Measurements from ENCODE around the gene ATP2B1.
A peak's percentile ranks its signal among the peaks of the same experiment; 100 is the strongest.
"Not testable (repeated sequence)": the region's sequence is repeated elsewhere in the genome, so short reads cannot be mapped to it uniquely, and the experiment has no call there.

Gene ATP2B1

DNA sequence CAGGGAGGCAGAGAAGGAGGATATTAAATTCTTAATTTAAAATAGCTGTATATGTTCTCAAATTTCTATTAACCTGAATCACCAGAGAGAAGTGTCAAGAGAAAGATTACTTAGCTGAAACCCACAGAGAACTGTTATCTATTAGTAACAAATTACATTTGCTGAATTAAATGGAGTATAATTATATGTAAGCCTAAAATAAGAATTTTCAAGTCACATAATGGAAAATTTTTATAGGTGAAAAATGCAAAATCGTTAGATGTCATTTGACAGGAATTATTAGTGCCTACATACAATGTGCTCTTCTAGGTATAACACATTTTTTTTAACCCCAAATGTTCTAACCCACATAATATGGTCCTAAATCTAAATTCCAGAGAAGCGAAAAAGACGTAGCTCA, 4.1 kb upstream of the ATP2B1 start:
- no peak for DNase-seq (ENCODE audit: low read depth)

DNA sequence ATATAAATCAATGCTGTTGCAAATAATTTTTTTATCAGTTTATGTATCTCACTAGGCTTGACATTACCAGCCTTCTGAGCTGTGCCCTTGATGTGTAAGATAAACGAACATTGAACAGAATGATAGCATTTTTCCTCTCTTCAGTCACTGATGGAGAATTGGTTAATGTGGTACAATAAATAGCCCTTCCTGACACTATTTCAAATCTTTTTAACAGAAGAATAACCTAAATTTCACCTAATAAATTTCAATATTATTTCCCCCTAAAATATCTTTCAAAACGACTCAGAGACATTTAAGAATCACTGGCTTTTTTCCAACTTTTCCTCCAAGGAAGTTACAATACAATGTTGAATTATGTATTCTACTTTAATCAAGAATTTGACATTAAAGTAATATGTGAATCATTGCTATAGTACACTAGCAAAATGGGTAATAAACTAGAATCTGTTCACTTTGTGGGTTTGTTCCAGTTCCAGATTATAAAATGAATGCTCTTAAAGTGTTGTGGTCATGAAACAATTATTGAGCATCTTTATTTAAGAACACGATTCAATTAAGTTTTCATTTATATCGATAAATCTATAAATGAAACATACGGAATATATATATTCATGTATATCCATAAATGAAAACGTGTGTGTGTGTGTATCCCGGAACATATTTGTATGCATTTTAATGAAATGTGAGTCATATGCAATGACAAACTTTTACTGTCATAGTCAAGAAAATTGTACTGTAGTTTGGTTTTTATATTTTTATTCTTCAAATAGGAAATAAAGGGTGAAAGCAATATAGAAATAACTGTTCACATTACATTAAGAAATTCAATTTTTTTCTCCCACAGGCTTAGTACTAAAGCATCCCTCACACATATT, 2.5 kb upstream of the ATP2B1 start:
- no peak for DNase-seq (ENCODE audit: low read depth)

DNA sequence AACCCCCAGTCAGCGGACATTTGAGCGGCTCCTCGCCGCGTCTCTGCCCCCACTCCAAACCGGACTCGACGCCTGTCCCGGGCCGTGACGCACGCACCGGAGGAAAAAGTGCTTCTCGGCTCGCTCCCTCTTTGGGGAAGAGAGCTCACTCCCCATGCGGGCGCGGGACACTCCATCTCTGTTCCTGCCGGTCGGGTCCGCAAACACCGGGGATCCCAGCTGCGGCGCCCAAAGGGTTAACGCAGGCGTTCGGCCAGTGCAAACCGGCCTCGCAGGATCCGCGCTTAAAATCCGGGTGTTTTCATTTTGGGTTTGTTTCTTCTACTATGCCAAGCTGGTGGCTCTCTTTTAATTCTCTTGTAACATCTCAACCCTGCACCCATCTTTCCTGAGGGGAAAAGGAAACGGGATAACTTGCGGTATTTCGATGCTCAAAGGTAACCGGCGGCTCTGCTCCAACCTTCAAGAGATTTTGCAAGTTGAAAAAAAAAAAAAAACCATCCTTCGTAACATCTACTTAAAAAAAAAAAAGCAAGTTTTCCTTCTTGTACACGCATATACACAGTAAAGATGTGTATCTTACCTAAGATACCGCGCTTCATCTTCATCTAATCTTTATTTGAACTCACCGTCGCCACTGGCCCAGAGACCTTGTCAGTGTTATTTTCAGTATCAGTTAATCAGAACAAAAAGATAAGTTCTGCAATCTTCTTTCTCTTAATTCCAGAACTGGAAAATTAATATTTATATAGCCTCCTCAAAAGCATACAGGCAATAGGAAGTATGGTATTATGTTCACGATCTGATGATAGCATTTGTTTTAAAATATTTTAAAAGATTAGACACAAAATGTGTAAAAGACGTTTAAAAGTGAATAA, 1.6 kb upstream of the ATP2B1 start:
- peak; percentile 38 for DNase-seq (ENCODE audit: low read depth)

DNA sequence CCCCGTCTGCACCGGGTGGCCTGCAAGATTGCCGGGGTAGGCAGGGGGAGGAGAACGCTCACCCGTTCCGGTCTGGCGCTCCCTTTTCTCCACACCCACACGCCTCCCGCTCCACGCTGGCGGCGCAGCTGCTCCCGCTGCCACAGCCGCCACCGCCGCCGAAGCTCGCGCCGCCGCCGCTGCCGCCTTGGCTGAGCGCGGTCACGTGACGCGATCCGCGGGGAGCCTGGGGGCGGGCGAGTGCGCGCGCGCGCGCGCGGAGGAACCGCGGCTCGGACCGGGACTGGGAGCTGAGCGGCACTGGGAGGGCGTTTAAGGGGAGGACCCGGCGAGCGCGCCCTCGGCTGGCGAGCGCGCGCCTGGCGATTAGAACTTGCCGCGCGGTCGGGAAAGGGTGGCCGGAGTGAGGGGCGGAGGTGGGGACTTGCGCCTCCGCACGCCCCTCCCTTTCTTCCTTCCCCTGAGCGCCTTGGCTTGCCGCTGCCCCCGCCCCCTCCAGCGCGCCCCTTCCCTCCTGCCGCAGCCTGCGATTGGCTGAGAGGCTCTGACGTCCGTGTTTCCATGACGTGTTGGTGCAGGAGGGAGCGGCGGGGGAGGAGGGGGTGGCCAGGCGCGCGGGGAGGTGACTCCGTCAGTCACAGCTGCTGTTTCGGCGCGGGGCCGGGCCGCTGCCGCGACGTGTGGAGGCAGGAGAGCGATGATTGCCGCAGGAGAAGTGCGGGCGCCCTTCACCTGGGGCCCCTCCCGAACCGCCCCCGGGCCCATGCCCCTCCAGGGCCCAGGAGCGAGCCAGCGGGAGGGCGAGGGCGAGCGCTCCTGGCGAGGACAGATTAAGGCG, 738 bp upstream of the ATP2B1 start:
- DNase-seq (ENCODE audit: low read depth): peak; percentile 98

DNA sequence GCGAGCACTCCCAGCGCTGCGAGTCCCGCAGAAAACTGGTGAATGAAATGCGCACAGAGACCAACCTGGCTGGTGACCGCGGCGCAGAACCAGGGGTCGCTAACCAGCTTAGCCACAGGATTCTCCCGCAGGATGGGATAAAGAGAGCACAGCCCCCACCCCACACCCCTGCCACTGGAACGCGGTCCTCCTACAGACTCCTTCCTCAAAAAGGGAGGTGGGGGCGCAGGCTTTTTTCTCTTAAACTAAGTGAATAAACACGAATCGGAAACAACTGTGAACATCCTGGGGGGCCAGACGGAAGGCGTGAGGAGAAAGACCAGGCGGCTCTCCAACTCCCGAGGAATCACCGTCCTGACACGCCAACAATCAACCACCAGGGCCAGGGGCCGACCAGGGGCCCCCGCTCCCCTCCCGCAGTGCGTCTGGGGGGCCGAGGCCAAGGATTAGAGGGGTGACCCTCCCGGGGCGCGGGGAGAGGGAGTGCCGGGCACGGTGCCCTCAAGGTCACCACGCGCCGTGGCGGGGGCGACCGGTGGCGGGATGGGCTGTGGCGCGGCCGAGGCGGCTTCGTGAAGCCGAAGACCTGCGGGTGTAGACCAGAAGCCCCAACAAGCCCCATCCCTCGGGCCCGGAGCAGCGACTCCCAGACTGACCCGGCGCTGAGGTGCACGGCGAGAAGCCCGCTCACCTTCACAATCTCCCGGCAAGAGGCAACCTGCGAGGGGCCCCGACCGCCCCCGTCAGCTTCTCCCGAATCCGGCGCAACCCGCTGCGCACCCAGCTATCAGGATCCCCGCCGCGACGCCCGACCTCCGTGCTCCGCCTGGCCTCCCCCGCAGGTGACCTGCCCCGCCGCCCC, 704 bp downstream of the ATP2B1 start:
- DNase-seq (ENCODE audit: low read depth): no peak

DNA sequence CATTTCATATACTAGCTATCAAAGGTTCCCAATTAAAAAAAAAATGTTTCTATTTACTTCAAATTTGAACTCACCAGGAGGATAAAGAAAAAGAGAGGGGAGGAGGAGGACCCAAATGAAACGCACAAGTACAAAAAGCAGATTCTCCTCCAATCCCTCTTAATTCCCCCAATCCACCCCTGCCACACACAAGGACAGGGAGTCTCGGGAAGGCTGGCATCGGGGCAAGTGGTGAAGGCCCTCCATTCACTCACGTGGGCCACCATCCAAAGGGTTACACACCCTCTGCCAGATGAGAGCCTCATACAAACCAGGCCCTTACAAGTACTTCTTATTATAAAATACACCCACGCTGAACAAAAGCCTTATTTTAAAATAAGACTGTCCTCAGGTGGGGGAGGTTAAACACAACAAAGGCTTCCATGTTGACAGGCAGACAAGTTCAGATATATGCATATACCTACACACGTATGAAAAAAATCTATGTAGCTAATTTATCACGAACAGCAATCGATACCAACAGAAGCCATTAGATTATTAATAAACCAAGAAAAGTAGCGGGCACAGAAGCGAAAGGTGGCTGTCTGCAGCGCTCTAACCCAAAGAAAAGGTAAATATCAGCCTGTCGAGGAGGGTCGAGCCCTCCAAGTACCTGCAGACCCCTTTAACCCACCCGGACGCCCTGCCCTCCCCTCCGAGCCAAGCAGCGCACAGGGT, 1.5 kb downstream of the ATP2B1 start:
- no peak for DNase-seq (ENCODE audit: low read depth)

DNA sequence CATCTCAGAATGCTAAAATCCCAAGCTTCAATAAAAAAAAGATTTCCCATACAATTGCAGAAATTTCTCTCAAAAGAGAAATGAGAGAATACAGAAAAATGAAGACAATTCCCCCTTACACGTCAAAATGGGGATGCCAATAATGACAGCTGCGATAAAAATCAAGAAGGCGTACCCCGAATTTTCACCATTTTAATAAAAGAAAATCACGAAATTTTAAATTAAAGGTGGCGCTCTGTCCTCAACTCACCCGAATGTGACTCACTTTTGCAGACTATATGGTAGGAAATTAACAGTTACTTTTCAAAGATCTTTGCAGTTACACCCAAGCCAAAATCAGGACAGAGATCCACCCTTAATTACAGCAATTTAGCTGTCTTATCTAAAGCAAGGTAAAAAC, 2.1 kb downstream of the ATP2B1 start:
- no peak for DNase-seq (ENCODE audit: low read depth)

DNA sequence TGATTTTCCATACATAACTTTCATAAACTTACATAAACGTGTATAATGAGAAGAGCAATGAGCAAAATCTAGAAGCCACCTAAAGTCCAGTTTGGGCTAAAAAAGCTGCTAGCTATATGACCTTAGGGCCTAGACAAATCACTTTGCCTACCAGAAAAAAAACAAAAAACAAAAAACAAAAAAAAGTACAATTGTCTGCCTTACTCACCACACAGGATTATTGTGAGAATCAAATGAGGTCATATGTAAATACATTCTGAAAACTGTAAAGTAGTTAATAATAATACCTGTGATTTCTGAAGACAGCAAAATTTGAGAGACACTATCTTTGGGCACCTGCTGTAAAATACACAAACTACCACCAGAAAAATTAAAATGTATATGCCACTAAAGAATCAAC, 4.2 kb downstream of the ATP2B1 start:
- no peak for DNase-seq (ENCODE audit: low read depth)

DNA sequence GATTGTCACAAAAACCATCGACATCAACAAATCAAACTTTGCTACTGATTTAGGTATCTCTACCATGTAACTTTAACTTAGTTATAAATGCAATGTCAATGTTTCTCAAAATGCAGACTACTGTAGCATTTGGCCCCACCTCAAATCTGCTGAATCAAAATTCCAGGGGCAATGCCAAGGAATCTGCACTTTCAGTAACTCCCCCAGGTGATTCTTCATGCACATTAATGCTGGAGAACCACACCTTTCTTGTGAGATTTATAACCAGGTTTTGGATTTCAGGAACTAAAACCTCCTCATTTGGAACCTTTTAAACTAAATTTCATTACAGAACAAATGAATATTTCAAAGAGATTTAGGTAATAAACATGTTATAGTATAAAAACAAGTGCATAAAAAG, 4.9 kb downstream of the ATP2B1 start:
- no peak for DNase-seq (ENCODE audit: low read depth)

DNA sequence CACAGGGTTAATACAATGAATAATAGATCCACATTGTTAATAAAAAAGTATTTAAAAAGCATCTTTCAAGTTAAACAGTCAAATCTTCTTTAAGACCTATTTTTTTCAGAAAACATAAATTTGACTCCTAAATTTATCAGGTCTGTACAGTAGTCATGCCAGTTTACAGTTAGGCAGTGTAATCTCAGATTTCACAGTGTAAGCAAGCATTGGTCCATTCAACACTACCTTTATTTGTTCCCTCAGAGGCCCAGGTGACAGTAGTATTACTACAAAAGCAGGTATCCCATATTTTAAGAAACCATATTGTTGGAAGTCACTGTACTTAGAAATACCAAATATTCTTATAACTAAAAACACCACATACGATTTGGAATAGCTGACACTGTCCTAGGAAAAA, 6.1 kb downstream of the ATP2B1 start:
- DNase-seq (ENCODE audit: low read depth): no peak

DNA sequence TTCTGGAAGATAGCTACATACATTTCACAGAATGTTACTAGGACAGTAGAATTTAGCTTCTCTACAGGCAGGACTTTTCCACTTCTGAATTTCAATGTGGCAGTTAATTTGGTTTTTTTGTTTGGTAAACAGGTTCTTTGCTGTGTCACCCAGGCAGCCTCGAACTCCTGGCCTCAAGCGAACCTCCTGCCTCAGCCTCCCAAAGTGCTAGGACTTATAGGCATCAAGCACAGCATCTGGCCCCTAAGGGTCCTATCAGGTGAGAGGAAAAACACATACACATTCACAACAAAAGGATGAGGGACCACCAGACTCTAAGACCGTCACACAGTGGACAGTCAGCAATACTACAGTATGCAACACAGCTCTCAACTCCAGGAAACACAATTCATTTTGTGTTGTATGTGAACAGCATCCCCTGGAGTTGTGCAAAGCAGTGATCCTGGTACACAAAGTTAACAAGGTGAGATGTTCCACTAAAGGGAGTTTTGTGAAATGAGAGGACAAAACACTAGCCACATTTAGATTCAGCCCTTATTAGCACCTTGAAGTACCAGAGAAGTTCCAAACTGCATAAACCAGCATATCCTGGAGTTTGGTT, 6.9 kb downstream of the ATP2B1 start:
- no peak for DNase-seq (ENCODE audit: low read depth)

DNA sequence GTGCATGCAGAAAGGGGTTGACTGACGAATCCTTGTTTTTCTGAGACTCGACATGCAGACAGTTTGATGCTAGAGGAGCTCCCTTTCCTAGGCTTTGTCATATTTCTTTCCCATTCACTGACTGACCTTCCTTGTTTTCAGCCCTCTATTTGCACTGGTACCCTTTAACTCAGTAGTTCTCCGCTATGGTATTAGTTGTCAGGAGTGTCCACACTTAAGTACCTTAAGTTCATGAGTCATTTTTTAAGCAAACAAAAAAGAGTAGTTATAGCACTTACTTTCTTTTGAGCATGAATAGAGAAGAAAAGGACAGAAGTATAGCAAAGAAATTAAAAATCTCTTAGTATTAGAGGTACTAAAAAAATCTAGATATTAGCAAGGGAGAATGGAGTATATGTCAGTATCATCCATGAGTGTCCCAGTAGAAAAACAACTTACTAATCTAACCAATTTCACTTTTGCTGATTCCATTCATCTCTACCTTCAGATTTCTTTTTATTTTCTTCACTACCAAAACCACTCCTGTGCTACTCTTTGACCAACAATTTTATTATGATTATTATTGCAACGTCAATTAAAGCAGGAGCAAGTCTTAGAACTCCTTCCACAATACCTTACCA, 8.3 kb downstream of the ATP2B1 start:
- DNase-seq (ENCODE audit: low read depth): no peak

DNA sequence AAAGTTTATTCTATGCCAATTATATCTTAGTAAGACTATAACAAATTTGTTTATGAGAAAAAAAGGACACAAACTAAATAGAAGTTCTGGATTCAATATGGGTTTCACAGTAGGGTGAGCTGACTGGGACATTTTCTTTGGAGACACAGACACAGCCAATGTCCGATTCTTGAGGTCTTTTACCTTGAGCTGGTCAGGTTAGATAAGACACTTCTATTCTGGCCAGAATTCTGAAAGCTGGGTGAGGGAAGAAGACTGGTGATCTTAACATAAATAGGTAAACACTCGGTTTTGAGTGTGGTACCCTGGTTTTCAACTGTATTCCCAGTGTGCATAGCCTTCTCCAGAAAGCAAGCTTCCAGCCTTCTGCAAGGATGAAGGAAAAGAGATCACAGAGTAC, 10.0 kb downstream of the ATP2B1 start:
- DNase-seq (ENCODE audit: low read depth): no peak

DNA sequence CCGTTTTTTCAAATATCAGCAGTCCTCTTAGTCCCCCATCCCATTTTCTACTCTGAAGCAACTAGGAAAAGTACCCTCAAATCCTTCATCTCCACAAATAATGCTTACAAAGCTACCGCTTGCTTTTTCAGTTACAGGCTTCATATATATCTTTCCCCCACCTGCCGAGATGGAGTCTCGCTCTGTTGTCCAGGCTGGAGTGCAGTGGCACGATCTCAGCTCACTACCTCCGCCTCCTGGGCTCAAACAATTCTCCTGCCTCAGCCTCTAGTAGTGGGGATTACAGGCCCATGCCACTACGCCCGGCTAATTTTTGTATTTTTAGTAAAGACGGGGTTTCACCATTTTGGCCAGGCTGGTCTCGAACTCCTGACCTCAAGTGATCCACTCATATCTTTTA, 10.9 kb downstream of the ATP2B1 start:
- DNase-seq (ENCODE audit: low read depth): not testable (repeated sequence)

DNA sequence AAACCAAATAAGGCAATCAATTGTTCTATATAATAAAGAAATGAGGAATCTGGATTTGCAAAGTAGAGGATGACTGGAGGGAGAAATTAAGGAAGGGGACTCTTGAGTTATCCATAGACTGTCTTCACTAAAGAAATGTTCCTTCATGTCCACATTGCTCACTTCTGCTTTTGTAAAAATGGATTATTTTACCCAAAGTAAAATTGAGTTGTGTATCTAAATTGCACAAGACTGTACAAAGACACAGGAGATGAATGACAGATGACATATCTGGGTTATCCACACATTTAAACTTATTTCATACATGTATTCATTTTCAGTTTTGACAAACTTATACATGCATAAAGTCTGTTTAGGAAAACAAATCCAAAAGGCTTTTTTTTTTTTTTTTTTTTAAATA, 11.3 kb downstream of the ATP2B1 start:
- no peak for DNase-seq (ENCODE audit: low read depth)

DNA sequence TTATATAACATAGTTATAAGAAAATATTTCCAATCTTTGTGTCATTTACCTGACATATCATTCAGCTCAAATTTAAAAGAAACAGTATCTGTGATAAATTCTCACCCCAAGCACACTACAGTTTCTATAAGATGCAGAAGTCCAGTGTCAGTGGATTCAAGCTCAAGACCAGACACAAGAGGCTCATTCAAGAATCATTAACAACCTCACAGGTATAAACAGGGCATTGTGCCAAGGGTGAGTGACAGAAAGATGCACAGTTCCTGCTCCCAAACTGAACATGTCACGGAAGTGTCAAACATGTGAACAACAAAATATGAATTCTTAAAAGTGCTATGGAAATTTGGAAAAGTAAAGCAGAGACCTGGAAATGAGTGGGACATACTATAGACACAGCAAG, 12.8 kb downstream of the ATP2B1 start:
- DNase-seq (ENCODE audit: low read depth): no peak

DNA sequence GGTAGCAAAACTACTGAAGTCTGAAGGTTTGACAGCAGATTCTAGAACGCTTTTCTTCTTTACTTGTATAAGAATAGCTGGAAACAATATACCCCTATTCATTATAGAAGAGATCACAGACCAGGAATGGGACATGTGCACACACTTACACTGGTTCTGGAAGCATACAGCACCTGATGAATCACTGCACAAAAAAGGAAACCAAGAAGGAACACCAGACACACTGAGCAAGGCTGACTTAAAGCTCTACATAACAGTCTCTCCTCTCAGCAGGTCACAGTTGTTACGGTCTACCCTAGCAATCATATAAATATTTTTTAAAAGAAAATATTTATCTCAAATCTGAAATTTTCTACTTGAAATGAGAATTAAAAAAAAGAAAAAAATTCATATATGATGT, 13.5 kb downstream of the ATP2B1 start:
- no peak for DNase-seq (ENCODE audit: low read depth)

DNA sequence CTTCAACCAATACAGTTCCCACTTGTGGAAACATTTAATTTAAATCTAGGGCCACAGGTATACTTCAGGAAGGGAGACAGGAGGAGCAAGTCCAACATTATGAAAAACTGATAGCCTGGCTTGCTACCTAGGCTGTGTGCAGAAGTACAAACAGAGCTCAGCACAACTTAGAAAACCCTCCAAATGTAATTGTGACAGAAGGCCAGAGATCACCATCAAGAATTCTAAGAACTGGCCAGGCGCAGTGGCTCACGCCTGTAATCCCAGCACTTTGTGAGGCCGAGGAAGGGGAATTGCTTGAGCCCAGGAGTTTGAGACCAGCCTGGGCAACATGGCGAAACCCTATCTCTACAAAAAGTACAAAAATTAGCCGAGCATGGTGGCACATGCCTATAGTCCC, 14.1 kb downstream of the ATP2B1 start:
- DNase-seq (ENCODE audit: low read depth): no peak

DNA sequence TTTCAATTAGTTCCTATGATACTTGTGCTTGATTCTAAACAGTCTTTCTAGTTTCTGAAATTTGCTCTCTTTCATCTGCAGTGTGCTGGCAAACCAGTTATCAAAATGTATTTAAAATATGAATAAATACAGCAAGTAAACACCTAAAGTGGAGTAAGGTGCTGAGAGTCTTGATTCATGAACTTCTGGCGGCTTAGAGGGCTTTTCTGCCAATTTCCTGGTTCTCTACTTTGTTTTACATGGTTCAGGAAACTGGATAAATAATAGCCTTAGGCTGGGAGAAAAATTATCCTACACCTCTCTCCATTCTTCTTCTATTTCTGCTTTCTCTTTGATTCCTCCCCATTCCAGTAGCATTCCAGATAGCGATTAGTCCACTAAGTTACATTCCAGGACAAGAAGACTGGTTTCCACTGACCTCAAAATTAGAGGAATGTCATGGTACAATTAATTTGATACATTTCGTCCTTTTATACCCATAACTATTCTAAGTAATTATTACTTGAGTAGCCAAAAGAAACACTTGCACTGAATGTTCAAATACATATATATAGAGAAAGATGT, 14.9 kb downstream of the ATP2B1 start:
- no peak for DNase-seq (ENCODE audit: low read depth)

DNA sequence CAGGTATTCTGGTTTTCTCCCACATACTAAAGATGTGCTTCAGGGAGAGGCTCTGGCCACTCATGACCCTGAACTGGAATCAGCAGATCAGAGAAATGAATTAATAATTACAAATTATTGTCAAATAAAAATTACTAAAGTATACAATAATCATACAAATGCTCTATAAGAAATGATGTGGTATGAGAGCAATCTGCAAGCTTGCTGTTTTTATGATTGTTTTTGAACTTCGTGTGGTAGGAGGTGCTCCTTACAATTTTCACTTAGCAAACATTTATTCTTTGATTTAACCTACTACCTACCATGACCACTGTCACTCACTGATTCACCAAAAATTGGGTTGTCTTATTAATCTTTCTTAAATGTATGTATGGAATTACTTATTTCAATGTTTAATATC, 16.2 kb downstream of the ATP2B1 start:
- DNase-seq (ENCODE audit: low read depth): no peak

All from GM04504 (cell line).